ENCODE results near the gene DBNDD1. TPM values are rescaled to one million over a fixed set of nuclear protein-coding genes. Genes with fewer than 3 reads are reported as not detected.

The DBNDD1 gene
- total and polyA plus RNA-seq, 9 donors = 0.97 to 6.2 (median 2.1) TPM

DNA sequence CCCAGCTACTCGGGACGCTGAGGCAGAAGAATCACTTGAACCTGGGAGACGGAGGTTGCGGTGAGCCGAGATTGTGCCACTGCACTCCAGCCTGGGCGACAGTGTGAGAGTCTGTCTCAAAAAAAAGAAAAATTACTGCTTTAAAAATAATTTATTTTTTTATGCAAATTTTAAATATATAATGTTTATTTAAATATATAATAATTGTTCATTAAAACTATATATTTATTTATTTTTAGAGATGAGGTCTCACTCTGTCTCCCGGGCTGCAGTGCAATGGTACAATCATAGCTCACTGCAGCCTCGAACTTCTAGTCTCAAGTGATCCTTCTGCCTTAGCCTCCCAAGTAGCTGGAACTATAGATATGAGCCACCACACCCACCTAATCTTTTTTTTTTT is 15.2 kb upstream of the DBNDD1 start:
- 87 to 90% (median 90%) methylated on average over 8 of the region's 8 CpGs for WGBS, 3 donors
- DNase-seq = no peak
- H3K9me3 ChIP-seq = no peaks in the 10 kb centered on the region
- H3K27me3 ChIP-seq = no peaks in the 10 kb centered on the region
- H3K36me3 ChIP-seq = no peaks in the 10 kb centered on the region
- intact Hi-C loops (cut with DNase I) = no loop called here
- H3K4me1 ChIP-seq (ENCODE audit: insufficient read depth) = no peaks in the 10 kb centered on the region
- H3K4me3 ChIP-seq = no peak overlapping the region
- TF ChIP-seq EP300 (IDR thresholded peaks at IDR 0.05) (no peak), POLR2A (IDR thresholded peaks at IDR 0.05) (no peak)
- TF ChIP-seq, protein P1, sequence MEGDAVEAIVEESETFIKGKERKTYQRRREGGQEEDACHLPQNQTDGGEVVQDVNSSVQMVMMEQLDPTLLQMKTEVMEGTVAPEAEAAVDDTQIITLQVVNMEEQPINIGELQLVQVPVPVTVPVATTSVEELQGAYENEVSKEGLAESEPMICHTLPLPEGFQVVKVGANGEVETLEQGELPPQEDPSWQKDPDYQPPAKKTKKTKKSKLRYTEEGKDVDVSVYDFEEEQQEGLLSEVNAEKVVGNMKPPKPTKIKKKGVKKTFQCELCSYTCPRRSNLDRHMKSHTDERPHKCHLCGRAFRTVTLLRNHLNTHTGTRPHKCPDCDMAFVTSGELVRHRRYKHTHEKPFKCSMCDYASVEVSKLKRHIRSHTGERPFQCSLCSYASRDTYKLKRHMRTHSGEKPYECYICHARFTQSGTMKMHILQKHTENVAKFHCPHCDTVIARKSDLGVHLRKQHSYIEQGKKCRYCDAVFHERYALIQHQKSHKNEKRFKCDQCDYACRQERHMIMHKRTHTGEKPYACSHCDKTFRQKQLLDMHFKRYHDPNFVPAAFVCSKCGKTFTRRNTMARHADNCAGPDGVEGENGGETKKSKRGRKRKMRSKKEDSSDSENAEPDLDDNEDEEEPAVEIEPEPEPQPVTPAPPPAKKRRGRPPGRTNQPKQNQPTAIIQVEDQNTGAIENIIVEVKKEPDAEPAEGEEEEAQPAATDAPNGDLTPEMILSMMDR (IDR thresholded peaks at IDR 0.05) = no peak
- H3K27ac ChIP-seq = no peak overlapping the region

DNA sequence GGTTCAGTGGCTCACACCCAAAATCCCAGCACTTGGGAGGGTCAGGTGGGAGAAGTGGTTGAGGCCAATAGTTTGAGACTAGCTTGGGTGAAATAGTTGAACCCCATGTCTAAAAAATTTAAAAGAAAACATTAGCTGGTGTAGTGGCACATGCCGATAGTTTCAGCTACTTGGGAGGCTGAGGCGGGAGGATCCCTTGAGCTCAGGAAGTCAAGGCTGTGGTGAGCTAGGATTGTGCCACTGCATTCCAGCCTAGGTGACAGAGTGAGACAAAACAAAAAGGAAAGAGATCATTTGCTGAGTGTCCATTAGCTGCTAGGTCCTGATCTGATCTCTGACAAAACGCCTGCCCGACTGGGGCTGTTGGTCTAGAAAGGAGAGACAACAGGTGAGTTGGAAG is 14.1 kb upstream of the DBNDD1 start:
- Histone ChIP-seq H3K4me3 (no peak overlapping the region), H3K27me3 (no peaks in the 10 kb centered on the region), H3K36me3 (no peaks in the 10 kb centered on the region), H3K4me1 (ENCODE audit: insufficient read depth) (no peaks in the 10 kb centered on the region), H3K27ac (no peak overlapping the region), H3K9me3 (no peaks in the 10 kb centered on the region)
- WGBS, 3 donors = 81 to 87% (median 84%) methylated on average over 4 of the region's 4 CpGs
- intact Hi-C loops (cut with DNase I) = no loop called here
- no peak for DNase-seq
- no peak for TF ChIP-seq EP300 (IDR thresholded peaks at IDR 0.05)
- TF ChIP-seq, protein P1 (IDR thresholded peaks at IDR 0.05) = no peak
- no peak for TF ChIP-seq POLR2A (IDR thresholded peaks at IDR 0.05)

DNA sequence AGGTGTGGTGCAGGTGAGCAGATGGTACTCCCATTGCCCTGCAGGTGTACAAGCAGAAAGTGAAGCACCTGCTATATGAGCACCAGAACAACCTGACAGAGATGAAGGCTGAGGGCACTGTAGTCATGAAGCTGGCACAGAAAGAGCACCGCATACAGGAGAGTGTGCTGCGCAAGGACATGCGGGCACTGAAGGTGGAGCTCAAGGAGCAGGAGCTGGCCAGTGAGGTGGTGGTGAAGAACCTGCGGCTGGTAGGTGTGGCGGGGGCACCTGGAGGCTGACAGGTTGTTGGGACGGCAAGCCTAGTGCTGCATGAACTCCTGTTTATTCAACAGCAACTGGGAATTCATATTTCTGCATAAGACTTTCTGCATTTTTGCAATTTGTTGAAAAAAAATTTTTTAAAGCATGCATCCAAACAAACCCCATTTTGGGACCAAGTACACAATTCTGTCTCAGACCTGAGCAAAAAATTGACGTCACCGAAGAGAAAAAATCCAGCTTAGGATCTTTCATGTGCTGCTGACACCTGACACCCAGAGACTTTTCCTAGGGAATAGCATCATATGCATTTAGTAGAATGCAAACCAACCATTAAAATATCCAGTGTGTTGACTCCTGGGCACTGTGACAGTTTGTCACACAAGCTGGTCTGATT is 13.5 kb upstream of the DBNDD1 start:
- WGBS, 3 donors = 74 to 77% (median 75%) methylated on average over 8 of the region's 8 CpGs

DNA sequence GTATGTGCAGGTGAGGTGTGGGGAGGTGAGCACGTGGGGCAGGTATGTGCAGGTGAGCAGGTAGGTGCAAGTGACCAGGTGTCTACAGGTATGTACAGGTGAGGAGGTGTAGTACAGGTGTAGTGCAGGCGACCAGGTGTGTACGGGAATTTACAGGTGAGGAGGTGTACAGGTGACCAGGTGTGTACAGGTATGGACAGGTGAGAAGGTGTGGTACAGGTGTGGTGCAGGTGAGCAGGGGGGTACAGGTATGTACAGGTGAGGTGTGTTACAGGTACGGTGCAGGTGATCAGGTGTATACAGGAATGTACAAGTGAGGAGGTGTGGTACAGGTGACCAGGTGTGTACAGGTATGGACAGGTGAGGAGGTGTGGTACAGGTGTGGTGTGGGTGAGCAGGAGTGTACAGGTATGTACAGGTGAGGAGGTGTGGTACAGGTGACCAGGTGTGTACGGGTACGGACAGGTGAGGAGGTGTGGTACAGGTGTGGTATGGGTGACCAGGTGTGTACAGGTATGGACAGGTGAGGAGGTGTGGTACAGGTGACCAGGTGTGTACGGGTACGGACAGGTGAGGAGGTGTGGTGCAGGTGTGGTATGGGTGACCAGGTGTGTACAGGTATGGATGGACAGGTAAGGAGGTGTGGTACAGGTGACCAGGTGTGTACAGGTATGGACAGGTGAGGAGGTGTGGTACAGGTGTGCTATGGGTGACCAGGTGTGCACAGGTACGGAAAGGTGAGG is 12.8 kb upstream of the DBNDD1 start:
- Histone ChIP-seq H3K4me3 (no peak overlapping the region), H3K27ac (no peak overlapping the region), H3K4me1 (ENCODE audit: insufficient read depth) (no peaks in the 10 kb centered on the region), H3K36me3 (no peaks in the 10 kb centered on the region), H3K9me3 (no peaks in the 10 kb centered on the region), H3K27me3 (no peaks in the 10 kb centered on the region)
- 81 to 84% (median 82%) methylated on average over 9 of the region's 9 CpGs for WGBS, 3 donors
- DNase-seq = no peak
- intact Hi-C loops (cut with DNase I) = no loop called here
- TF ChIP-seq, protein P1 (IDR thresholded peaks at IDR 0.05) = no peak
- no peak for TF ChIP-seq POLR2A (IDR thresholded peaks at IDR 0.05)
- no peak for TF ChIP-seq EP300 (IDR thresholded peaks at IDR 0.05)

More for the DNA sequence above, 13.5 kb upstream of the DBNDD1 start:
- no peak for DNase-seq
- Histone ChIP-seq H3K36me3 (no peaks in the 10 kb centered on the region), H3K9me3 (no peaks in the 10 kb centered on the region), H3K4me1 (ENCODE audit: insufficient read depth) (no peaks in the 10 kb centered on the region), H3K27me3 (no peaks in the 10 kb centered on the region), H3K27ac (no peak overlapping the region), H3K4me3 (no peak overlapping the region)
- TF ChIP-seq POLR2A (IDR thresholded peaks at IDR 0.05) (no peak), EP300 (IDR thresholded peaks at IDR 0.05) (no peak)
- TF ChIP-seq, protein P1 (IDR thresholded peaks at IDR 0.05) = no peak
- intact Hi-C loops (cut with DNase I) = no loop called here

Data from ovary (tissue), 9 donors.